ENCODE measurements around the gene COL24A1. TPM values are rescaled to one million over a fixed set of nuclear protein-coding genes. Genes with fewer than 3 reads are reported as not detected.

COL24A1 gene
- total RNA-seq, 1 experiment from 2014 or later: not detected

- no peaks in the 10 kb centered on the region for H3K4me1 ChIP-seq (ENCODE audit: control insufficient read depth in 1 of 2, insufficient read depth in 2 of 2, low read length in 2 of 2)
- DNase-seq (ENCODE audit: low read depth, low spot score): no peak
- no peaks in the 10 kb centered on the region for H4K20me1 ChIP-seq (ENCODE audit: insufficient read depth)
- ChIA-PET CTCF (no interaction called here), POLR2A (no interaction called here), RAD21 (ENCODE audit: low non-redundant PET in 1 of 2, low total read pairs in 2 of 2, uncharacterized antibody in 2 of 2, unreplicated experiment in 2 of 2) (no interaction called here)
- H3K4me2 ChIP-seq (ENCODE audit: low read length): no peak overlapping the region
- H3K9me2 ChIP-seq (ENCODE audit: insufficient read depth): no peaks in the 10 kb centered on the region
- H3K27me3 ChIP-seq (ENCODE audit: insufficient read depth, low read length): no peaks in the 10 kb centered on the region
- H3K79me2 ChIP-seq (ENCODE audit: insufficient read depth, low read length): no peaks in the 10 kb centered on the region
- H3K27ac ChIP-seq (ENCODE audit: low read depth, low read length): no peak overlapping the region
- no peaks in the 10 kb centered on the region for H3K36me3 ChIP-seq (ENCODE audit: control insufficient read depth in 1 of 2, insufficient read depth in 2 of 2, low read length in 2 of 2)
- no peak for TF ChIP-seq ZFX (IDR thresholded peaks at IDR 0.05)
- TF ChIP-seq CBX3 (IDR thresholded peaks at IDR 0.05; ENCODE audit: low read depth): no peak
- TF ChIP-seq JUND (IDR thresholded peaks at IDR 0.05): no peak
- TF ChIP-seq CEBPB (IDR thresholded peaks at IDR 0.05; ENCODE audit: low read depth): no peak
- TF ChIP-seq SIN3A (IDR thresholded peaks at IDR 0.05; ENCODE audit: low read depth): no peak
- no peak for TF ChIP-seq ATF3 (IDR thresholded peaks at IDR 0.05)
- TF ChIP-seq YY1 (IDR thresholded peaks at IDR 0.05; ENCODE audit: extremely low read depth, insufficient replicate concordance, low read depth, low read length): no peak
- no peak for TF ChIP-seq SRF (IDR thresholded peaks at IDR 0.05; ENCODE audit: low read depth)
- no peak for TF ChIP-seq ZBTB33 (IDR thresholded peaks at IDR 0.05; ENCODE audit: extremely low read depth, insufficient replicate concordance, low read length)
- TF ChIP-seq POLR2A (IDR thresholded peaks at IDR 0.05; ENCODE audit: borderline replicate concordance, extremely low read depth, insufficient read depth, insufficient read length): no peak
- no peak for TF ChIP-seq POLR2AphosphoS5 (IDR thresholded peaks at IDR 0.05; ENCODE audit: low read depth, low read length)
- H3K9me3 ChIP-seq (ENCODE audit: control insufficient read depth in 1 of 2, insufficient read depth in 1 of 2, low read depth in 1 of 2, low read length in 2 of 2): no peaks in the 10 kb centered on the region
- intact Hi-C loops (cut with micrococcal nuclease): no loop called here
- H2AFZ ChIP-seq (ENCODE audit: low read depth, low read length, poor library complexity, severe bottlenecking): no peak overlapping the region
- H3K4me3 ChIP-seq (replicated peaks in 1 of 2; ENCODE audit: low read depth in 1 of 2, low read length in 2 of 2): no peak overlapping the region
- no TSS peak for BruUV-seq (replicated peaks)
- no peak for ATAC-seq
- H3K9ac ChIP-seq (ENCODE audit: low read length): no peak overlapping the region
Observed at GRCh38 chr1:86068271-86068721, 88.3 kb downstream of the COL24A1 start.

Data from HCT116 (cell line).